Gastroesophageal sphincter (tissue), 3 donors: Measurements from ENCODE around the gene MORF4L1.

Source experiments
- CTCF ChIP-seq, 4 experiments: fragments of 200-600 bp in 2 of 4; fragments of 450-650 bp in 2 of 4; sonication (generic) in 1 of 4; IDR thresholded peaks; one replicate each; pipeline ENCODE4 v1.5.1; 2017 to 2019; ENCODE audit warnings: antibody characterized with exemption in 4 of 4, mild to moderate bottlenecking in 2 of 4, moderate library complexity in 2 of 4
- POLR2A ChIP-seq, 2 donors: fragments of 450-650 bp; IDR thresholded peaks; one replicate each; pipeline ENCODE4 v1.6.1; 2017; ENCODE audit warnings: antibody characterized with exemption in 2 of 2, mild to moderate bottlenecking in 2 of 2, moderate library complexity in 1 of 2
- POLR2AphosphoS5 ChIP-seq: sonication (generic); formaldehyde crosslinking; IDR thresholded peaks from one replicate; pipeline ENCODE4 v1.6.1; 2017; ENCODE audit warnings: antibody characterized with exemption

- TF ChIP-seq CTCF (IDR thresholded peaks at IDR 0.05) = no peak
- no peak for TF ChIP-seq POLR2A (IDR thresholded peaks at IDR 0.05)
- no peak for TF ChIP-seq POLR2AphosphoS5
These were observed 5.7 kb downstream of the MORF4L1 start for GRCh38 chr15:78878356-78878755.
